Aorta (tissue), 5 donors: Measurements from ENCODE around the gene LRRK1. TPM values are rescaled to one million over a fixed set of nuclear protein-coding genes. Genes with fewer than 3 reads are reported as not detected.

Experiments used
- ATAC-seq: fragments of 200-7000 bp; cut with Tn5 transposase; one replicate; pipeline ENCODE4 v1.9.1; 2022; ENCODE audit warnings: moderate library complexity; ENCODE audit not compliant: low FRiP score
- DNase-seq, 2 donors: peaks; one replicate each; pipeline ENCODE4 v3.0.0-alpha.2; 2020
- H3K27ac ChIP-seq, 2 donors: one replicate each; pipeline ENCODE4 v1.5.1; 2013; ENCODE audit warnings: low read length in 2 of 2, mild to moderate bottlenecking in 2 of 2, moderate library complexity in 2 of 2, control low read depth in 1 of 2, inconsistent platforms in 1 of 2, low read depth in 1 of 2
- H3K27me3 ChIP-seq, 2 donors: one replicate each; pipeline ENCODE4 v1.6.1; 2013; ENCODE audit warnings: control low read depth in 1 of 2, low read length in 1 of 2, mild to moderate bottlenecking in 1 of 2, moderate library complexity in 1 of 2; ENCODE audit not compliant: insufficient read depth in 2 of 2, control insufficient read depth in 1 of 2
- H3K36me3 ChIP-seq, 2 donors: one replicate each; pipeline ENCODE4 v1.6.1; 2013; ENCODE audit warnings: control low read depth in 1 of 2, low read length in 1 of 2, mild to moderate bottlenecking in 1 of 2; ENCODE audit not compliant: insufficient read depth in 2 of 2, control insufficient read depth in 1 of 2
- H3K4me1 ChIP-seq, 2 donors: one replicate each; pipeline ENCODE4 v1.6.1; 2013; ENCODE audit warnings: low read length in 2 of 2, control low read depth in 1 of 2, mild to moderate bottlenecking in 1 of 2, moderate library complexity in 1 of 2; ENCODE audit not compliant: insufficient read depth in 2 of 2, control insufficient read depth in 1 of 2
- H3K4me3 ChIP-seq, 2 donors: one replicate each; pipeline ENCODE4 v1.5.1; 2013; ENCODE audit warnings: low read length in 2 of 2, control low read depth in 1 of 2, mild to moderate bottlenecking in 1 of 2
- H3K9me3 ChIP-seq: one replicate; pipeline ENCODE4 v1.6.1; 2013; ENCODE audit warnings: mild to moderate bottlenecking, low read length; ENCODE audit not compliant: control insufficient read depth
- WGBS, 2 donors: extraction: QIAGEN DNeasy Blood & Tissue Kit; methylation state at CpG; one replicate each; pipeline ENCODE4 v1.1.7; 2013; 5-methylcytosine and 5-hydroxymethylcytosine counted together
- intact Hi-C, 2 donors: fragments of 100-400 bp; cut with DNase I; formaldehyde crosslinking; loops; one replicate each; pipeline versions ENCODE4 v1.14.2 to v1.15.0; 2022
- polyA plus RNA-seq, 2 donors: library from polyadenylated mRNA; stranded (reverse); fragments of 200-250 nt; gene quantifications; one replicate each; pipeline ENCODE4 v1.2.3, GENCODE V29; 2013
- total RNA-seq, 2 donors: library from RNA; stranded (reverse); fragmentation: NEBNext Ultra II Directional; extraction: Animal tissue kit (Norgen Biotek cat#: 25700); gene quantifications; one replicate each; pipeline ENCODE4 v1.2.1, GENCODE V29; 2021
- donor health status: healthy with polysubstance abuse.
- donor health status: Bipolar disorder and iron deficiency.
- donor health status: DM: no; HTN: no; CAD: no.
- donor health status: DM: no; HTN: no; CAD: no.
- donor health status: DM: yes; HTN: yes; CAD: no.

LRRK1 gene
- total and polyA plus RNA-seq, 4 donors, result 4.0 to 34.0 (median 13.3) TPM

GRCh38 chr15:100889385-100890050 lies 29.6 kb upstream of the LRRK1 start:
- no peaks in the 10 kb centered on the region for H3K27me3 ChIP-seq
- no peaks in the 10 kb centered on the region for H3K9me3 ChIP-seq
- no peak overlapping the region for H3K4me3 ChIP-seq
- intact Hi-C loops, result loop anchor here in 1 of 2 donors (10.0 kb wide), 1 partner anchor 1275 kb away; no protein-coding TSS in a partner anchor
- no peaks in the 10 kb centered on the region for H3K36me3 ChIP-seq
- H3K27ac ChIP-seq, result no peak overlapping the region
- ATAC-seq (peak; percentile 55), DNase-seq (peak; percentile 72 to 85)
- 27 to 32% methylated on average over 20 of the region's 20 CpGs for whole genome bisulfite sequencing, 2 donors
- no peaks in the 10 kb centered on the region for H3K4me1 ChIP-seq

- Histone ChIP-seq H3K36me3 (no peaks in the 10 kb centered on the region), H3K4me1 (no peaks in the 10 kb centered on the region), H3K4me3 (no peak overlapping the region), H3K27ac (no peak overlapping the region), H3K27me3 (no peaks in the 10 kb centered on the region), H3K9me3 (no peaks in the 10 kb centered on the region)
- DNase-seq (no peak), ATAC-seq (no peak)
- intact Hi-C loops, result no loop called here
- 94 to 95% methylated on average over 10 of the region's 10 CpGs for WGBS, 2 donors
These were observed 29.0 kb upstream of the LRRK1 start for GRCh38 chr15:100890051-100890720.

- intact Hi-C loops, result no loop called here
- no peak overlapping the region for H3K27ac ChIP-seq
These were observed 28.3 kb upstream of the LRRK1 start for GRCh38 chr15:100890850-100891249.

GRCh38 chr15:100891307-100892012 lies 27.7 kb upstream of the LRRK1 start:
- Histone ChIP-seq H3K27ac (no peak overlapping the region), H3K36me3 (no peaks in the 10 kb centered on the region), H3K4me1 (no peaks in the 10 kb centered on the region), H3K4me3 (no peak overlapping the region), H3K27me3 (no peaks in the 10 kb centered on the region), H3K9me3 (no peaks in the 10 kb centered on the region)
- WGBS, 2 donors, result 93 to 95% methylated on average over 21 of the region's 21 CpGs
- intact Hi-C loops, result no loop called here
- no peak for DNase-seq
- ATAC-seq, result no peak

More at GRCh38 chr15:100890850-100891249, 28.3 kb upstream of the LRRK1 start:
- Histone ChIP-seq H3K9me3 (no peaks in the 10 kb centered on the region), H3K4me3 (no peak overlapping the region), H3K27me3 (no peaks in the 10 kb centered on the region), H3K36me3 (no peaks in the 10 kb centered on the region), H3K4me1 (no peaks in the 10 kb centered on the region)
- ATAC-seq, result no peak
- WGBS, 2 donors, result 97 to 98% methylated on average over 6 of the region's 6 CpGs
- no peak for DNase-seq

- H3K27ac ChIP-seq, result no peak overlapping the region
- H3K4me3 ChIP-seq, result no peak overlapping the region
- intact Hi-C loops, result no loop called here
- H3K36me3 ChIP-seq, result no peaks in the 10 kb centered on the region
- ATAC-seq (no peak), DNase-seq (no peak)
- H3K9me3 ChIP-seq, result no peaks in the 10 kb centered on the region
- 91 to 92% methylated on average over 6 of the region's 6 CpGs for WGBS, 2 donors
- H3K27me3 ChIP-seq, result no peaks in the 10 kb centered on the region
- H3K4me1 ChIP-seq, result no peaks in the 10 kb centered on the region
These were observed 27.2 kb upstream of the LRRK1 start for GRCh38 chr15:100892013-100892355.

GRCh38 chr15:100893261-100893963 lies 25.7 kb upstream of the LRRK1 start:
- Histone ChIP-seq H3K36me3 (no peaks in the 10 kb centered on the region), H3K4me1 (no peaks in the 10 kb centered on the region), H3K27me3 (no peaks in the 10 kb centered on the region), H3K4me3 (no peak overlapping the region), H3K9me3 (no peaks in the 10 kb centered on the region), H3K27ac (no peak overlapping the region)
- intact Hi-C loops, result no loop called here
- WGBS, 2 donors, result 66% methylated on average over 6 of the region's 6 CpGs
- no peak for DNase-seq
- ATAC-seq, result no peak

- Histone ChIP-seq H3K27ac (no peak overlapping the region), H3K4me1 (peaks cover 0 to under 1% of the 10 kb centered on the region in 2 donors), H3K9me3 (no peaks in the 10 kb centered on the region), H3K27me3 (no peaks in the 10 kb centered on the region), H3K4me3 (no peak overlapping the region), H3K36me3 (no peaks in the 10 kb centered on the region)
- intact Hi-C loops, result no loop called here
- ATAC-seq (no peak), DNase-seq (no peak)
- 8 to 9% methylated on average over 9 of the region's 9 CpGs for WGBS, 2 donors
These were observed 25.2 kb upstream of the LRRK1 start for GRCh38 chr15:100893964-100894295.

GRCh38 chr15:100895721-100896120 lies 23.4 kb upstream of the LRRK1 start:
- intact Hi-C loops, result no loop called here
- WGBS, 2 donors, result 80 to 85% methylated on average over 13 of the region's 13 CpGs
- ATAC-seq (no peak), DNase-seq (no peak)
- no peak overlapping the region for H3K27ac ChIP-seq
- no peak overlapping the region for H3K4me3 ChIP-seq
- no peaks in the 10 kb centered on the region for H3K9me3 ChIP-seq
- H3K4me1 ChIP-seq, result peaks cover 0 to 3% of the 10 kb centered on the region in 2 donors
- H3K27me3 ChIP-seq, result no peaks in the 10 kb centered on the region
- no peaks in the 10 kb centered on the region for H3K36me3 ChIP-seq
